Spleen (tissue), 7 donors: Measurements from ENCODE around the gene UFL1.
"Not testable (repeated sequence)": the region's sequence is repeated elsewhere in the genome, so short reads cannot be mapped to it uniquely, and the experiment has no call there.

Source experiments
- CTCF ChIP-seq, 11 experiments: fragments of 200-600 bp in 7 of 11; fragments of 450-650 bp in 4 of 11; sonication (generic) in 4 of 11; IDR thresholded peaks in 8 of 11; conservative IDR thresholded peaks in 3 of 11; 1 replicate in 7 of 11; 2 replicates in 4 of 11; pipeline versions ENCODE4 v1.4.0 to v1.8.0; 2016 to 2021; ENCODE audit warnings: antibody characterized with exemption in 11 of 11, inconsistent platforms in 4 of 11, mild to moderate bottlenecking in 1 of 11
- POLR2AphosphoS5 ChIP-seq, 3 donors: sonication (generic); formaldehyde crosslinking; IDR thresholded peaks; one replicate each; pipeline ENCODE4 v1.5.1; 2017; ENCODE audit warnings: antibody characterized with exemption in 3 of 3
- donor health status: DM: no; HTN: no; CAD: no; lungs with moderate emphysema.
- donor health status: DM: no; HTN: no; CAD: no.
- donor health status: DM: no; HTN: no; CAD: no.

GRCh38 chr6:96559740-96560139 lies 38.1 kb downstream of the UFL1 start:
- TF ChIP-seq CTCF (IDR thresholded peaks at IDR 0.05 in 8 of 11, conservative IDR thresholded peaks at IDR 0.05 in 3 of 11); POLR2AphosphoS5 (IDR thresholded peaks at IDR 0.05): not testable (repeated sequence)
